HepG2 (cell line): Measurements from ENCODE around the gene MRPL37. TPM values are rescaled to one million over a fixed set of nuclear protein-coding genes. Genes with fewer than 3 reads are reported as not detected.

Source experiments
- ATAC-seq: fragments of 200-7000 bp; cut with Tn5 transposase; 3 replicates; pipeline ENCODE4 v1.9.1; 2020; ENCODE audit warnings: mild to moderate bottlenecking, moderate library complexity
- BruUV-seq: library from RNA; stranded (reverse); fragments of 400-500 nt; replicated peaks from 2 replicates; lab custom pipeline; 2021; lab: Mats Ljungman, UMichigan
- CTCF ChIA-PET: fragments of 300-600 bp; formaldehyde crosslinking; extraction: SDS; loops from one replicate; lab custom pipeline; 2021; ENCODE audit warnings: low total read pairs, inconsistent platforms, low intra/inter-chr PET ratio; lab: Yijun Ruan, JAX
- POLR2A ChIA-PET: fragments of 350-600 bp; sonication (Branson Sonifier 250); formaldehyde crosslinking; loops from one replicate; lab custom pipeline; 2020; ENCODE audit warnings: antibody characterized with exemption, inconsistent platforms; lab: Yijun Ruan, JAX
- DNase-seq: peaks from one replicate; pipeline ENCODE4 v3.0.0-alpha.2; 2015; ENCODE audit warnings: low spot score
- FAIRE-seq: peaks from 3 replicates; lab custom pipeline; 2011; peaks lifted over from hg19 to GRCh38; lab: Jason Lieb, UNC
- H2AFZ ChIP-seq: one replicate; pipeline ENCODE4 v1.6.1; 2011; ENCODE audit warnings: low read length, inconsistent platforms
- H3K27ac ChIP-seq: fragments of 300-600 bp; 3 replicates; pipeline ENCODE4 v1.8.0; 2011; ENCODE audit warnings: mixed run types, mild to moderate bottlenecking, mixed read lengths, low read length, inconsistent platforms; ENCODE audit not compliant: insufficient read depth; ENCODE audit errors: extremely low read length
- H3K27me3 ChIP-seq, 2 experiments: fragments of 200-600 bp in 1 of 2; 2 replicates in 1 of 2; 3 replicates in 1 of 2; pipeline versions ENCODE4 v1.6.0 to v1.8.0; 2011; ENCODE audit warnings: low read length in 2 of 2, mild to moderate bottlenecking in 2 of 2, moderate library complexity in 2 of 2, inconsistent platforms in 1 of 2; ENCODE audit not compliant: insufficient read depth in 2 of 2, control insufficient read depth in 1 of 2
- H3K36me3 ChIP-seq, 2 experiments: fragments of 200-600 bp in 1 of 2; replicated peaks in 1 of 2; 2 replicates in 1 of 2; 3 replicates in 1 of 2; pipeline versions ENCODE4 v1.5.1 to v1.8.0; 2011; ENCODE audit warnings: low read length in 2 of 2, inconsistent platforms in 1 of 2; ENCODE audit not compliant: insufficient read depth in 2 of 2, control insufficient read depth in 1 of 2
- H3K4me1 ChIP-seq: 2 replicates; pipeline ENCODE4 v1.5.1; 2012; ENCODE audit warnings: low read length, inconsistent platforms; ENCODE audit not compliant: insufficient read depth
- H3K4me2 ChIP-seq: 2 replicates; pipeline ENCODE4 v1.6.0; 2011; ENCODE audit warnings: low read depth, low read length, inconsistent platforms
- H3K4me3 ChIP-seq, 3 experiments: fragments of 200-600 bp in 1 of 3; sonication (generic), shearing (Covaris generic) in 1 of 3; replicated peaks in 1 of 3; 2 replicates each; pipeline ENCODE4 v1.5.1; 2011 to 2016; ENCODE audit warnings: low read length in 3 of 3, inconsistent platforms in 2 of 3, low read depth in 2 of 3, mild to moderate bottlenecking in 2 of 3, control low read depth in 1 of 3, mixed read lengths in 1 of 3; ENCODE audit not compliant: insufficient read depth in 1 of 3
- H3K79me2 ChIP-seq: one replicate; pipeline ENCODE4 v1.6.1; 2011; ENCODE audit warnings: low read length, inconsistent platforms; ENCODE audit not compliant: insufficient read depth
- H3K9ac ChIP-seq: 2 replicates; pipeline ENCODE4 v1.6.0; 2011; ENCODE audit warnings: mild to moderate bottlenecking, low read depth, low read length, inconsistent platforms; ENCODE audit not compliant: insufficient read depth
- H3K9me3 ChIP-seq: 2 replicates; pipeline ENCODE4 v1.5.1; 2012; ENCODE audit warnings: mild to moderate bottlenecking, low read length
- H4K20me1 ChIP-seq: 2 replicates; pipeline ENCODE4 v1.6.0; 2011; ENCODE audit warnings: inconsistent platforms, mild to moderate bottlenecking, low read length, moderate library complexity; ENCODE audit not compliant: insufficient read depth
- CREM ChIP-seq, 2 experiments: sonication (generic) in 1 of 2; formaldehyde crosslinking in 1 of 2; IDR thresholded peaks; 2 replicates each; pipeline versions ENCODE4 v1.4.0 to v1.6.1; 2016 to 2020; ENCODE audit warnings: antibody characterized with exemption in 1 of 2, mild to moderate bottlenecking in 1 of 2, missing genetic modification reagents in 1 of 2
- MTA3 ChIP-seq: sonication (generic); formaldehyde crosslinking; IDR thresholded peaks from 2 replicates; pipeline ENCODE4 v1.4.0; 2020; ENCODE audit warnings: missing genetic modification reagents
- ZNF30 ChIP-seq: sonication (generic); formaldehyde crosslinking; IDR thresholded peaks from 2 replicates; pipeline ENCODE4 v1.5.0; 2020; ENCODE audit warnings: mild to moderate bottlenecking, missing genetic modification reagents
- ZNF619 ChIP-seq: sonication (generic); formaldehyde crosslinking; IDR thresholded peaks from 2 replicates; pipeline ENCODE4 v1.4.0; 2020; ENCODE audit warnings: mild to moderate bottlenecking, missing genetic modification reagents
- ZNF775 ChIP-seq: sonication (generic); formaldehyde crosslinking; IDR thresholded peaks from 2 replicates; pipeline ENCODE4 v1.4.0; 2020; ENCODE audit warnings: missing genetic modification reagents, mild to moderate bottlenecking, moderate library complexity, borderline replicate concordance
- WGBS: methylation state at CpG from one replicate; pipeline ENCODE4 v1.1.6; 2017; ENCODE audit warnings: low lambda C conversion rate; 5-methylcytosine and 5-hydroxymethylcytosine counted together
- in situ Hi-C: cut with HindIII; loops from 2 replicates; pipeline ENCODE4 v1.10.0; 2017; ENCODE audit warnings: low pct_unique_long_range_greater_than_20kb; ENCODE audit not compliant: extremely low pct_ligation_motif_present
- intact Hi-C: fragments of 100-400 bp; cut with micrococcal nuclease; formaldehyde crosslinking; loops from one replicate; pipeline ENCODE4 v1.10.0; 2022; ENCODE audit not compliant: unreplicated experiment
- polyA plus RNA-seq, 8 experiments: library from polyadenylated mRNA; depleted of rRNA in 3 of 8; stranded (reverse) in 7 of 8; unstranded in 1 of 8; fragments of >200 nt; fragmentation: Illumina TruSeq in 4 of 8; extraction: Trizol in 4 of 8; gene quantifications; 2 replicates each; pipeline versions ENCODE4 v1.2.1 to v1.2.3, GENCODE V29; 2011 to 2016; ENCODE audit warnings: low read depth in 4 of 8, missing spikeins in 1 of 8, mixed read lengths in 1 of 8; ENCODE audit not compliant: insufficient read depth in 1 of 8
- total RNA-seq, 5 experiments: library from RNA; depleted of rRNA; stranded (reverse); fragments of >200 nt; fragmentation: Illumina TruSeq; extraction: Trizol; gene quantifications; 2 replicates each; pipeline ENCODE4 v1.2.3, GENCODE V29; 2016; ENCODE audit warnings: low read depth in 1 of 5
- TF ChIP-seq, protein P1 (sequence below): sonication (generic); formaldehyde crosslinking; IDR thresholded peaks from 2 replicates; pipeline ENCODE4 v1.4.0; 2020; ENCODE audit warnings: missing genetic modification reagents
- TF ChIP-seq, protein P2 (sequence below): IDR thresholded peaks from 2 replicates; pipeline ENCODE4 v1.6.1; 2016; ENCODE audit warnings: missing compliant biosample characterization, missing genetic modification reagents, borderline replicate concordance
- TF ChIP-seq, protein P3 (sequence below): sonication (generic); formaldehyde crosslinking; IDR thresholded peaks from 2 replicates; pipeline ENCODE4 v1.8.1; 2023; ENCODE audit warnings: mild to moderate bottlenecking, missing genetic modification reagents, borderline replicate concordance
- TF ChIP-seq, protein P4 (sequence below): sonication (generic); formaldehyde crosslinking; IDR thresholded peaks from 2 replicates; pipeline ENCODE4 v1.4.0; 2020; ENCODE audit warnings: mild to moderate bottlenecking, missing genetic modification reagents
- TF ChIP-seq, protein P5 (sequence below): sonication (generic); formaldehyde crosslinking; IDR thresholded peaks from 2 replicates; pipeline ENCODE4 v1.8.1; 2023; ENCODE audit warnings: mild to moderate bottlenecking, missing genetic modification reagents

Gene MRPL37
- total and polyA plus RNA-seq, 2 of the 13 experiments (the other 11 are each of a cell fraction or from before 2014, with no cell fraction given), result 31.7 to 127 TPM

DNA sequence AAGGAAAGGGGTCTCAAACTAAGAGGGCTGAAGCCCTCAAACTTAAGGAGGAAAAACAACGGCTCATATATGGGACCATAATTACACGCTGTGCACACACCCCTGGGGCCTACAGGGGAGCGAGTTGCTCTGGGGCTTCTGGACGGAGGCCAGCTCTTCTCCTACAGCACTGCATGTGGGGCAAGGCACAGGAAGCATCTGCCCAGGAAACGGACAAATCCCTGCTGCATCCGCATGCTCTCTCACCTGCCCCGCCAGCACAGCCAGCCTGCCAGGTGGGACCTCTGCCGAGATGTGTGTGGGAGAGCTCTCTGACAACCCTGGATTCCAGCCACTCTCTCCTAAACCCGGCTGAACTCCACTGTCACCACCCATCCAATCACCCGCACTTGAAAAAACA is 54.1 kb downstream of the MRPL37 start:
- CTCF ChIA-PET, result no interaction called here
- Histone ChIP-seq H3K4me1 (peaks cover 12% of the 10 kb centered on the region), H3K9ac (no peak overlapping the region), H3K27ac (no peak overlapping the region), H3K27me3 (no peaks in the 10 kb centered on the region), H4K20me1 (no peaks in the 10 kb centered on the region), H3K4me3 (no peak overlapping the region), H3K4me2 (no peak overlapping the region), H2AFZ (no peak overlapping the region), H3K9me3 (no peaks in the 10 kb centered on the region), H3K36me3 (peaks cover 11% of the 10 kb centered on the region in 2 experiments; a peak in 4 of 5 replicates), H3K79me2 (no peaks in the 10 kb centered on the region)
- WGBS, result 94% methylated on average over 8 of the region's 10 CpGs
- POLR2A ChIA-PET, result no interaction called here
- no peak for DNase-seq
- BruUV-seq, result no TSS peak
- intact Hi-C loops (no loop called here), in situ Hi-C loops (no loop called here)
- TF ChIP-seq, protein P1, sequence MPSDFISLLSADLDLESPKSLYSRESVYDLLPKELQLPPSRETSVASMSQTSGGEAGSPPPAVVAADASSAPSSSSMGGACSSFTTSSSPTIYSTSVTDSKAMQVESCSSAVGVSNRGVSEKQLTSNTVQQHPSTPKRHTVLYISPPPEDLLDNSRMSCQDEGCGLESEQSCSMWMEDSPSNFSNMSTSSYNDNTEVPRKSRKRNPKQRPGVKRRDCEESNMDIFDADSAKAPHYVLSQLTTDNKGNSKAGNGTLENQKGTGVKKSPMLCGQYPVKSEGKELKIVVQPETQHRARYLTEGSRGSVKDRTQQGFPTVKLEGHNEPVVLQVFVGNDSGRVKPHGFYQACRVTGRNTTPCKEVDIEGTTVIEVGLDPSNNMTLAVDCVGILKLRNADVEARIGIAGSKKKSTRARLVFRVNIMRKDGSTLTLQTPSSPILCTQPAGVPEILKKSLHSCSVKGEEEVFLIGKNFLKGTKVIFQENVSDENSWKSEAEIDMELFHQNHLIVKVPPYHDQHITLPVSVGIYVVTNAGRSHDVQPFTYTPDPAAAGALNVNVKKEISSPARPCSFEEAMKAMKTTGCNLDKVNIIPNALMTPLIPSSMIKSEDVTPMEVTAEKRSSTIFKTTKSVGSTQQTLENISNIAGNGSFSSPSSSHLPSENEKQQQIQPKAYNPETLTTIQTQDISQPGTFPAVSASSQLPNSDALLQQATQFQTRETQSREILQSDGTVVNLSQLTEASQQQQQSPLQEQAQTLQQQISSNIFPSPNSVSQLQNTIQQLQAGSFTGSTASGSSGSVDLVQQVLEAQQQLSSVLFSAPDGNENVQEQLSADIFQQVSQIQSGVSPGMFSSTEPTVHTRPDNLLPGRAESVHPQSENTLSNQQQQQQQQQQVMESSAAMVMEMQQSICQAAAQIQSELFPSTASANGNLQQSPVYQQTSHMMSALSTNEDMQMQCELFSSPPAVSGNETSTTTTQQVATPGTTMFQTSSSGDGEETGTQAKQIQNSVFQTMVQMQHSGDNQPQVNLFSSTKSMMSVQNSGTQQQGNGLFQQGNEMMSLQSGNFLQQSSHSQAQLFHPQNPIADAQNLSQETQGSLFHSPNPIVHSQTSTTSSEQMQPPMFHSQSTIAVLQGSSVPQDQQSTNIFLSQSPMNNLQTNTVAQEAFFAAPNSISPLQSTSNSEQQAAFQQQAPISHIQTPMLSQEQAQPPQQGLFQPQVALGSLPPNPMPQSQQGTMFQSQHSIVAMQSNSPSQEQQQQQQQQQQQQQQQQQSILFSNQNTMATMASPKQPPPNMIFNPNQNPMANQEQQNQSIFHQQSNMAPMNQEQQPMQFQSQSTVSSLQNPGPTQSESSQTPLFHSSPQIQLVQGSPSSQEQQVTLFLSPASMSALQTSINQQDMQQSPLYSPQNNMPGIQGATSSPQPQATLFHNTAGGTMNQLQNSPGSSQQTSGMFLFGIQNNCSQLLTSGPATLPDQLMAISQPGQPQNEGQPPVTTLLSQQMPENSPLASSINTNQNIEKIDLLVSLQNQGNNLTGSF (CRISPR knock-in tag), result no peak
- TF ChIP-seq, protein P2, sequence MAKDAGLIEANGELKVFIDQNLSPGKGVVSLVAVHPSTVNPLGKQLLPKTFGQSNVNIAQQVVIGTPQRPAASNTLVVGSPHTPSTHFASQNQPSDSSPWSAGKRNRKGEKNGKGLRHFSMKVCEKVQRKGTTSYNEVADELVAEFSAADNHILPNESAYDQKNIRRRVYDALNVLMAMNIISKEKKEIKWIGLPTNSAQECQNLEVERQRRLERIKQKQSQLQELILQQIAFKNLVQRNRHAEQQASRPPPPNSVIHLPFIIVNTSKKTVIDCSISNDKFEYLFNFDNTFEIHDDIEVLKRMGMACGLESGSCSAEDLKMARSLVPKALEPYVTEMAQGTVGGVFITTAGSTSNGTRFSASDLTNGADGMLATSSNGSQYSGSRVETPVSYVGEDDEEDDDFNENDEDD, result no peak
- TF ChIP-seq, protein P3, sequence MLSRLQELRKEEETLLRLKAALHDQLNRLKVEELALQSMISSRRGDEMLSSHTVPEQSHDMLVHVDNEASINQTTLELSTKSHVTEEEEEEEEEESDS, result no peak
- TF ChIP-seq, protein P4, sequence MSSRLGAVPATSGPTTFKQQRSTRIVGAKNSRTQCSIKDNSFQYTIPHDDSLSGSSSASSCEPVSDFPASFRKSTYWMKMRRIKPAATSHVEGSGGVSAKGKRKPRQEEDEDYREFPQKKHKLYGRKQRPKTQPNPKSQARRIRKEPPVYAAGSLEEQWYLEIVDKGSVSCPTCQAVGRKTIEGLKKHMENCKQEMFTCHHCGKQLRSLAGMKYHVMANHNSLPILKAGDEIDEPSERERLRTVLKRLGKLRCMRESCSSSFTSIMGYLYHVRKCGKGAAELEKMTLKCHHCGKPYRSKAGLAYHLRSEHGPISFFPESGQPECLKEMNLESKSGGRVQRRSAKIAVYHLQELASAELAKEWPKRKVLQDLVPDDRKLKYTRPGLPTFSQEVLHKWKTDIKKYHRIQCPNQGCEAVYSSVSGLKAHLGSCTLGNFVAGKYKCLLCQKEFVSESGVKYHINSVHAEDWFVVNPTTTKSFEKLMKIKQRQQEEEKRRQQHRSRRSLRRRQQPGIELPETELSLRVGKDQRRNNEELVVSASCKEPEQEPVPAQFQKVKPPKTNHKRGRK (CRISPR knock-in tag), result no peak
- TF ChIP-seq ZNF619 (CRISPR knock-in tag), result no peak
- TF ChIP-seq MTA3 (CRISPR knock-in tag), result no peak
- no peak for TF ChIP-seq ZNF30 (CRISPR knock-in tag)
- TF ChIP-seq, protein P5, sequence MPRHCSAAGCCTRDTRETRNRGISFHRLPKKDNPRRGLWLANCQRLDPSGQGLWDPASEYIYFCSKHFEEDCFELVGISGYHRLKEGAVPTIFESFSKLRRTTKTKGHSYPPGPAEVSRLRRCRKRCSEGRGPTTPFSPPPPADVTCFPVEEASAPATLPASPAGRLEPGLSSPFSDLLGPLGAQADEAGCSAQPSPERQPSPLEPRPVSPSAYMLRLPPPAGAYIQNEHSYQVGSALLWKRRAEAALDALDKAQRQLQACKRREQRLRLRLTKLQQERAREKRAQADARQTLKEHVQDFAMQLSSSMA (CRISPR knock-in tag), result no peak
- no peak for TF ChIP-seq ZNF775
- TF ChIP-seq CREM (IDR thresholded peaks at IDR 0.05), result no peak
- no peak for TF ChIP-seq CREM (CRISPR knock-in tag; IDR thresholded peaks at IDR 0.05)
- ATAC-seq, result no peak
- no peak for FAIRE-seq
